Right lobe of liver (tissue), 6 donors: ENCODE measurements around the gene MINDY3. TPM values are rescaled to one million over a fixed set of nuclear protein-coding genes. Genes with fewer than 3 reads are reported as not detected.
A peak's percentile ranks its signal among the peaks of the same experiment; 100 is the strongest.

Experiments
- ATAC-seq, 4 donors: fragments of 200-7000 bp; cut with Tn5 transposase; one replicate each; pipeline ENCODE4 v1.9.1; 2020; ENCODE audit warnings: mild to moderate bottlenecking in 4 of 4, moderate library complexity in 4 of 4
- DNase-seq, 3 donors: peaks; one replicate each; pipeline ENCODE4 v3.0.0-alpha.2; 2020
- H3K27ac ChIP-seq, 3 donors: fragments of 200-600 bp; one replicate each; pipeline ENCODE4 v1.8.0; 2022
- H3K27me3 ChIP-seq, 2 donors: fragments of 200-600 bp; one replicate each; pipeline ENCODE4 v1.8.0; 2022
- H3K36me3 ChIP-seq, 4 donors: fragments of 200-600 bp; sonication (generic) in 1 of 4; one replicate each; pipeline versions ENCODE4 v1.5.1 to v1.8.0; 2017 to 2022; ENCODE audit warnings: control low read depth in 1 of 4
- H3K4me1 ChIP-seq, 4 donors: fragments of 200-600 bp; sonication (generic) in 1 of 4; one replicate each; pipeline versions ENCODE4 v1.5.1 to v1.8.0; 2017 to 2022; ENCODE audit warnings: control low read depth in 1 of 4
- H3K4me3 ChIP-seq, 3 donors: fragments of 200-600 bp; one replicate each; pipeline ENCODE4 v1.8.0; 2022
- H3K9me3 ChIP-seq, 4 donors: fragments of 200-600 bp; sonication (generic) in 1 of 4; one replicate each; pipeline versions ENCODE4 v1.5.1 to v1.8.0; 2017 to 2022; ENCODE audit warnings: control low read depth in 1 of 4
- POLR2A ChIP-seq: fragments of 450-650 bp; IDR thresholded peaks from one replicate; pipeline ENCODE4 v1.6.1; 2017; ENCODE audit warnings: antibody characterized with exemption, mild to moderate bottlenecking
- WGBS: methylation state at CpG from one replicate; pipeline ENCODE4 v1.1.6; 2018; ENCODE audit warnings: low coverage, low lambda C conversion rate; ENCODE audit not compliant: insufficient coverage; ENCODE audit errors: missing lambda C conversion rate; 5-methylcytosine and 5-hydroxymethylcytosine counted together
- intact Hi-C, 2 donors: fragments of 100-400 bp; cut with DNase I; formaldehyde crosslinking; loops; one replicate each; pipeline versions ENCODE4 v1.11.2 to v1.14.1; 2022
- total RNA-seq, 6 experiments: library from RNA; depleted of rRNA in 2 of 6; stranded (reverse); fragments of >200 nt in 2 of 6; fragmentation: NEBNext Ultra II Directional in 3 of 6; extraction: Animal tissue kit (Norgen Biotek cat#: 25700) in 3 of 6; gene quantifications; one replicate each; pipeline versions ENCODE4 v1.1.0 to v1.2.4, GENCODE V29; 2016 to 2023
- TF ChIP-seq, protein P1 (sequence below), 4 donors: fragments of 200-600 bp in 3 of 4; fragments of 450-650 bp in 1 of 4; IDR thresholded peaks; one replicate each; pipeline versions ENCODE4 v1.5.1 to v1.8.0; 2016 to 2022; ENCODE audit warnings: antibody characterized with exemption in 4 of 4, mild to moderate bottlenecking in 2 of 4
- donor health status: DM: no; HTN: yes; CAD: no.
- donor health status: DM: no; HTN: no; CAD: no.
- donor health status: DM: no; HTN: no; CAD: no.
- donor health status: DM: no; HTN: yes; CAD: no.
- donor health status: DM: no; HTN: yes; CAD: no.

MINDY3 gene
- total RNA-seq, 6 experiments from 2014 or later, result 11.6 to 15.5 (median 12.4) TPM

DNA sequence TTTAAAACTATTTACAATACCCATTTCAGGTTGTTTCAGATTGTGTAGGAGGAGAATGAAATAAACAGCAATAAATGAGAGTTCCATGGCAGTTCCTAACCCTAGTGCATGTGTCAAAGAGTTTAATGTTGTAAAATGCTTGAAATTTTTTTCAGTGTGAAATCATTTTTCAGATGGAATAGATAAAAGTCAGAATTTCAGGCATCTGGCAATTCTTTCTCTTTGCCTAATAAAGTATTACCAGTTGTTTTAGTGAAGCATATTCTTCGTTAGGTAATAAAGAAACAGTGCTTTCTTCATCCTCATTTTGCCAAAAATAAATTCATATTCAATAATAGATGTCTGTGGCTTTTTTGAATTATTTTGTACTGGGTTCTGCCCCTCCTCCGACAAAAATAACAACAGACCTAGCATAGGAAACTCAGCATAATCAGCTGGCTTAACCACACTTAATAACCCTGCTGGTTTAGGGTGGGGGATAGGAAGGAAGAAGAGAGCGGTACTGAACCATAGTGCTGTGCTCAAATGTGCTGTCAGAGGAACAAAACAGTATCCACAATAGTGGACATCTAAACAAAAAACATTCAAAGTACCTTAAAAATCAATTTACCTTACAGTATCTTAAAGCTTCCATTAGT is 39.1 kb downstream of the MINDY3 start:
- Histone ChIP-seq H3K4me3 (no peak overlapping the region), H3K9me3 (no peaks in the 10 kb centered on the region), H3K27ac (no peak overlapping the region), H3K36me3 (peaks cover 0 to 7% (median 0%) of the 10 kb centered on the region in 4 donors), H3K4me1 (peaks cover 0 to 8% (median 0%) of the 10 kb centered on the region in 4 donors), H3K27me3 (no peaks in the 10 kb centered on the region)
- WGBS, result 69% methylated on average over 3 of the region's 3 CpGs
- ATAC-seq (no peak), DNase-seq (no peak)
- intact Hi-C loops, result no loop called here
- no peak for TF ChIP-seq POLR2A
- TF ChIP-seq, protein P1, sequence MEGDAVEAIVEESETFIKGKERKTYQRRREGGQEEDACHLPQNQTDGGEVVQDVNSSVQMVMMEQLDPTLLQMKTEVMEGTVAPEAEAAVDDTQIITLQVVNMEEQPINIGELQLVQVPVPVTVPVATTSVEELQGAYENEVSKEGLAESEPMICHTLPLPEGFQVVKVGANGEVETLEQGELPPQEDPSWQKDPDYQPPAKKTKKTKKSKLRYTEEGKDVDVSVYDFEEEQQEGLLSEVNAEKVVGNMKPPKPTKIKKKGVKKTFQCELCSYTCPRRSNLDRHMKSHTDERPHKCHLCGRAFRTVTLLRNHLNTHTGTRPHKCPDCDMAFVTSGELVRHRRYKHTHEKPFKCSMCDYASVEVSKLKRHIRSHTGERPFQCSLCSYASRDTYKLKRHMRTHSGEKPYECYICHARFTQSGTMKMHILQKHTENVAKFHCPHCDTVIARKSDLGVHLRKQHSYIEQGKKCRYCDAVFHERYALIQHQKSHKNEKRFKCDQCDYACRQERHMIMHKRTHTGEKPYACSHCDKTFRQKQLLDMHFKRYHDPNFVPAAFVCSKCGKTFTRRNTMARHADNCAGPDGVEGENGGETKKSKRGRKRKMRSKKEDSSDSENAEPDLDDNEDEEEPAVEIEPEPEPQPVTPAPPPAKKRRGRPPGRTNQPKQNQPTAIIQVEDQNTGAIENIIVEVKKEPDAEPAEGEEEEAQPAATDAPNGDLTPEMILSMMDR (IDR thresholded peaks at IDR 0.05), result no peak

DNA sequence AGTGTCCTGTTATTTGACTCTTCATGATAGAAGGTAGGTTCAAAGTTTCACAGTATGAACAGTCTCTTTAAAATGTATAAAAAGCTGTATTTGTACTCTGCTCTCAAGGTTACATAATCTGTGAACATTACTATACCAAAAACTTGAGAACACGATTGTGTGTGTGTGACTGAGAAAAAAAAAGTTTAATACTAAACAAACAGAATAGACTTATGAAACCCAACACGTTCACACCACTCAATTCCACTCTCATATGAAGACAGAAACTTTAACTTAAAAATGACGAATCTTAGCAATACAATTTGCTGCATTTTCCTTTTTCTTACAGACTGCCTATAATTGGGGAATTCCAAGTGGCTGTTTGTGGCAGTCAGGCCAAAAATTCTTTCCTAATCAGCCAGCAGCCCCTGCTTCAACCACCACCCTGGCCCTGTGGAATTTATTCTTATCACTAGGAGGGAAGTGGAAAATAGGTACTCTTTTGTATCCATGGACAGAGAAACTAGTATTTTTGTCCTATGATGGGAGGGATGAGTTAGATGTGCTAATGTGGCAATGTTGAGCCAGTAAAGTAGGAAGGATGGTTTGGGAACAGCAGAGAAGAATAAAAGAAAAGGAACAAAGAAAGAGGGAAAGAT is 42.8 kb downstream of the MINDY3 start:
- WGBS, result 18% methylated on average over 3 of the region's 3 CpGs
- TF ChIP-seq POLR2A, result no peak
- TF ChIP-seq, protein P1 (IDR thresholded peaks at IDR 0.05), result no peak
- peak in 2 of 4 donors; percentile 42 to 46 for ATAC-seq

GRCh38 chr10:15815242-15815885 is 44.9 kb downstream of the MINDY3 start:
- DNase-seq, result no peak
- no peak for TF ChIP-seq POLR2A
- TF ChIP-seq, protein P1 (IDR thresholded peaks at IDR 0.05), result no peak
- no peak for ATAC-seq
- no peak overlapping the region for H3K4me3 ChIP-seq
- H3K4me1 ChIP-seq, result peaks cover 0 to 8% (median 0%) of the 10 kb centered on the region in 4 donors
- H3K36me3 ChIP-seq, result peaks cover 0 to 3% (median 1%) of the 10 kb centered on the region in 4 donors
- no peaks in the 10 kb centered on the region for H3K27me3 ChIP-seq
- intact Hi-C loops, result no loop called here
- WGBS, result 84% methylated on average over 6 of the region's 6 CpGs
- no peaks in the 10 kb centered on the region for H3K9me3 ChIP-seq
- H3K27ac ChIP-seq, result no peak overlapping the region

More for the DNA sequence above, 42.8 kb downstream of the MINDY3 start:
- H3K4me3 ChIP-seq, result no peak overlapping the region
- no peak for DNase-seq
- no peaks in the 10 kb centered on the region for H3K9me3 ChIP-seq
- H3K27ac ChIP-seq, result no peak overlapping the region
- H3K27me3 ChIP-seq, result no peaks in the 10 kb centered on the region
- intact Hi-C loops, result no loop called here
- H3K36me3 ChIP-seq, result peaks cover 0 to 7% (median 1%) of the 10 kb centered on the region in 4 donors
- peaks cover 0 to 8% (median 0%) of the 10 kb centered on the region in 4 donors for H3K4me1 ChIP-seq

DNA sequence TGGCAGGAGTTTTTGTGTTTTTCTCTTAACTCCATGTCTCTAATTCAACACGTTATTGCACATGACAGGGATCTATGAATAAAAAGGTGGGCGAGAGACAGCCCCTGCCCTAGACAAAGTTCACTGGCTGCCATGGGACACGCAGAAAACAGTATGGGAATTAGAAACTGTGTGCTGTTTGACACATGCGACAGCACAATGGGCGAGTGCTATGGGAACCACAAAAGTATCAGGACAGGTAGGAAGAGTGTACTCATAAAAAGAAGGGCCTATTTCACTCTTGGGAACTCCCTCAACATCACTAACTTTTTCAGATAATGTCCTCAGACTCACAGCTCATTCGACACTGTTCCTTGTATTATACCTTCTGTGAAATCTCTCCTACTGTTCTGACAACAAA is 45.7 kb downstream of the MINDY3 start:
- no peak for TF ChIP-seq POLR2A
- TF ChIP-seq, protein P1 (IDR thresholded peaks at IDR 0.05), result no peak
- Histone ChIP-seq H3K36me3 (peaks cover 0 to 2% (median 0%) of the 10 kb centered on the region in 4 donors), H3K27ac (no peak overlapping the region), H3K9me3 (no peaks in the 10 kb centered on the region), H3K4me3 (no peak overlapping the region), H3K4me1 (peaks cover 0 to 8% (median 0%) of the 10 kb centered on the region in 4 donors), H3K27me3 (no peaks in the 10 kb centered on the region)
- ATAC-seq (no peak), DNase-seq (no peak)
- WGBS, result 90% methylated on average over 6 of the region's 6 CpGs
- intact Hi-C loops, result no loop called here
